Tibial artery (tissue), 4 donors: ENCODE data around the gene OR2A12.

Experiments used
- DNase-seq, 2 donors: peaks; one replicate each; pipeline ENCODE4 v3.0.0-alpha.2; 2019
- H3K27ac ChIP-seq, 2 donors: fragments of 200-600 bp; sonication (generic) in 1 of 2; 1 replicate in 1 of 2; 2 replicates in 1 of 2; pipeline ENCODE4 v1.5.1; 2018 to 2019; ENCODE audit warnings: mild to moderate bottlenecking in 1 of 2
- H3K27me3 ChIP-seq, 2 donors: fragments of 200-600 bp; sonication (generic) in 1 of 2; one replicate each; pipeline versions ENCODE4 v1.5.1 to v1.6.0; 2016 to 2019
- H3K36me3 ChIP-seq, 3 donors: fragments of 200-600 bp; sonication (generic) in 2 of 3; one replicate each; pipeline ENCODE4 v1.5.1; 2016 to 2019; ENCODE audit warnings: mild to moderate bottlenecking in 2 of 3
- H3K4me1 ChIP-seq, 4 donors: fragments of 200-600 bp; sonication (generic) in 2 of 4; 1 replicate in 3 of 4; 2 replicates in 1 of 4; pipeline ENCODE4 v1.5.1; 2016 to 2019
- H3K4me3 ChIP-seq, 2 donors: fragments of 200-600 bp; sonication (generic) in 1 of 2; 1 replicate in 1 of 2; 2 replicates in 1 of 2; pipeline ENCODE4 v1.5.1; 2018 to 2019; ENCODE audit warnings: mild to moderate bottlenecking in 2 of 2
- H3K9me3 ChIP-seq, 3 donors: fragments of 200-600 bp; sonication (generic) in 1 of 3; one replicate each; pipeline ENCODE4 v1.5.1; 2016 to 2019
- intact Hi-C: fragments of 100-400 bp; cut with DNase I; formaldehyde crosslinking; loops from one replicate; pipeline ENCODE4 v1.15.0; 2023; ENCODE audit warnings: low total_unique reads
- TF ChIP-seq, protein P1 (sequence below), 2 experiments: fragments of 200-600 bp in 1 of 2; fragments of 450-650 bp in 1 of 2; IDR thresholded peaks; one replicate each; pipeline ENCODE4 v1.5.1; 2017 to 2019; ENCODE audit warnings: antibody characterized with exemption in 2 of 2, mild to moderate bottlenecking in 1 of 2, moderate library complexity in 1 of 2

OR2A12 gene

DNA sequence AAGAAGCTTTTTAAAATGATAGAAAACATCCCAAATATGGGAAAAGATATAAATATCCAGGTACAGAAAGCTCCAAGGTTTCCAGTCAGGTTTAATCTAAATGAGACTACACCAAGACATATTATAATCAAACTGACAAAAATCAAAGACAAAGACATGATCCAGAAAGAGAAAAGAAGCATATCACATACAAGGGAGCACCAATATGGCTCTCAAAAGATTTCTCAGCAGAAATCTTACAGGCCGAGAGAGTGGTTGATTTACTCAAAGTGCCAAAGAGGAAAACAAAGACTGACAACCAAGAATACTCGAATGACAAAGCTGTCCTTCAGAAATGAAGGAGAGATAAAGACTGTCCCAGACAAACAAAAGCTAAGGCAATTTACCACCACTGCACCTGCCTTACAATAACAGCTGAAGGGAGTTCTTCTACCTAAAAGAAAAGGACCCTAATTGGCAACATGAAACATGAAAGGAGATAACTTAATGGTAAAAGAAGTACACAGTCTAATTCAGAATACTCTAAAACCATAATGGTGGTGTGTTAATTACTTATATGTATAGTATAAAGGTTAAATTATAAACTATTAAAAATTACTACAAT, 62.2 kb downstream of the OR2A12 start:
- TF ChIP-seq, protein P1, sequence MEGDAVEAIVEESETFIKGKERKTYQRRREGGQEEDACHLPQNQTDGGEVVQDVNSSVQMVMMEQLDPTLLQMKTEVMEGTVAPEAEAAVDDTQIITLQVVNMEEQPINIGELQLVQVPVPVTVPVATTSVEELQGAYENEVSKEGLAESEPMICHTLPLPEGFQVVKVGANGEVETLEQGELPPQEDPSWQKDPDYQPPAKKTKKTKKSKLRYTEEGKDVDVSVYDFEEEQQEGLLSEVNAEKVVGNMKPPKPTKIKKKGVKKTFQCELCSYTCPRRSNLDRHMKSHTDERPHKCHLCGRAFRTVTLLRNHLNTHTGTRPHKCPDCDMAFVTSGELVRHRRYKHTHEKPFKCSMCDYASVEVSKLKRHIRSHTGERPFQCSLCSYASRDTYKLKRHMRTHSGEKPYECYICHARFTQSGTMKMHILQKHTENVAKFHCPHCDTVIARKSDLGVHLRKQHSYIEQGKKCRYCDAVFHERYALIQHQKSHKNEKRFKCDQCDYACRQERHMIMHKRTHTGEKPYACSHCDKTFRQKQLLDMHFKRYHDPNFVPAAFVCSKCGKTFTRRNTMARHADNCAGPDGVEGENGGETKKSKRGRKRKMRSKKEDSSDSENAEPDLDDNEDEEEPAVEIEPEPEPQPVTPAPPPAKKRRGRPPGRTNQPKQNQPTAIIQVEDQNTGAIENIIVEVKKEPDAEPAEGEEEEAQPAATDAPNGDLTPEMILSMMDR (IDR thresholded peaks at IDR 0.05): no peak
- intact Hi-C loops: no loop called here
- Histone ChIP-seq H3K4me3 (no peak overlapping the region), H3K27ac (no peak overlapping the region), H3K36me3 (no peaks in the 10 kb centered on the region), H3K27me3 (no peaks in the 10 kb centered on the region), H3K4me1 (no peaks in the 10 kb centered on the region), H3K9me3 (peaks cover 3 to 30% (median 12%) of the 10 kb centered on the region in 3 donors)
- no peak for DNase-seq
